B cell (primary cell): Measurements from ENCODE around the gene BUD13. TPM values are rescaled to one million over a fixed set of nuclear protein-coding genes. Genes with fewer than 3 reads are reported as not detected.

Source experiments
- ATAC-seq: fragments of 200-7000 bp; cut with Tn5 transposase; one replicate; pipeline ENCODE4 v1.10.0; 2021; ENCODE audit warnings: low read depth, mild to moderate bottlenecking, moderate number of reproducible peaks, moderate library complexity
- CTCF ChIA-PET: fragments of 350-600 bp; sonication (Branson Sonifier 250); formaldehyde crosslinking; loops from one replicate; lab custom pipeline; 2021; ENCODE audit warnings: antibody characterized with exemption, inconsistent platforms; lab: Charles Lee
- POLR2A ChIA-PET: fragments of 350-600 bp; sonication (Branson Sonifier 250); formaldehyde crosslinking; loops from one replicate; lab custom pipeline; 2021; ENCODE audit warnings: antibody characterized with exemption; lab: Charles Lee
- DNase-seq: peaks from one replicate; pipeline ENCODE4 v3.0.0; 2013
- H2AFZ ChIP-seq: 2 replicates; pipeline ENCODE4 v1.6.1; 2012; ENCODE audit warnings: mild to moderate bottlenecking, low read depth, low read length; ENCODE audit not compliant: insufficient read depth, poor library complexity, severe bottlenecking
- H3K27ac ChIP-seq, 2 donors: 1 replicate in 1 of 2; 2 replicates in 1 of 2; pipeline ENCODE4 v1.5.1; 2012 to 2013; ENCODE audit warnings: low read length in 2 of 2, mild to moderate bottlenecking in 2 of 2, moderate library complexity in 1 of 2
- H3K27me3 ChIP-seq, 4 experiments: fragments of 200-600 bp in 1 of 4; sonication (generic) in 1 of 4; replicated peaks in 1 of 4; 1 replicate in 2 of 4; 2 replicates in 2 of 4; pipeline versions ENCODE4 v1.6.1 to v1.7.0; 2013 to 2016; ENCODE audit warnings: low read length in 3 of 4, mild to moderate bottlenecking in 2 of 4, mixed read lengths in 1 of 4, moderate library complexity in 1 of 4; ENCODE audit not compliant: insufficient read depth in 4 of 4, control insufficient read depth in 3 of 4; ENCODE audit errors: control extremely low read depth in 1 of 4
- H3K36me3 ChIP-seq, 2 experiments: replicated peaks in 1 of 2; 1 replicate in 1 of 2; 2 replicates in 1 of 2; pipeline versions ENCODE4 v1.6.1 to v1.7.1; 2013; ENCODE audit warnings: low read length in 1 of 2; ENCODE audit not compliant: insufficient read depth in 2 of 2, control insufficient read depth in 1 of 2; ENCODE audit errors: control extremely low read depth in 1 of 2, extremely low read depth in 1 of 2
- H3K4me1 ChIP-seq, 2 donors: fragments of 200-600 bp in 1 of 2; sonication (generic) in 1 of 2; 1 replicate in 1 of 2; 2 replicates in 1 of 2; pipeline versions ENCODE4 v1.5.1 to v1.6.1; 2013 to 2017; ENCODE audit warnings: low read length in 2 of 2; ENCODE audit not compliant: control insufficient read depth in 2 of 2, insufficient read depth in 2 of 2
- H3K4me2 ChIP-seq: replicated peaks from 2 replicates; pipeline ENCODE3; 2012; ENCODE audit warnings: mild to moderate bottlenecking, low read depth, low read length; ENCODE audit not compliant: poor library complexity, severe bottlenecking
- H3K4me3 ChIP-seq, 5 experiments: fragments of 200-600 bp in 1 of 5; sonication (generic) in 1 of 5; 1 replicate in 3 of 5; 2 replicates in 2 of 5; pipeline versions ENCODE4 v1.5.1 to v1.7.0; 2011 to 2016; ENCODE audit warnings: low read length in 4 of 5, mild to moderate bottlenecking in 4 of 5, low read depth in 2 of 5, control low read depth in 1 of 5, moderate library complexity in 1 of 5; ENCODE audit not compliant: insufficient read depth in 1 of 5; ENCODE audit errors: control extremely low read depth in 1 of 5, extremely low read depth in 1 of 5
- H3K79me2 ChIP-seq: fragments of 200-600 bp; sonication (generic); one replicate; pipeline ENCODE4 v1.6.0; 2016; ENCODE audit warnings: low read length; ENCODE audit not compliant: control insufficient read depth, insufficient read depth
- H3K9ac ChIP-seq: fragments of 200-600 bp; sonication (generic); 2 replicates; pipeline ENCODE4 v1.6.1; 2017; ENCODE audit warnings: mild to moderate bottlenecking, low read length, moderate library complexity
- H3K9me3 ChIP-seq, 3 donors: one replicate each; pipeline versions ENCODE4 v1.6.1 to v1.7.1; 2013; ENCODE audit warnings: low read length in 2 of 3; ENCODE audit not compliant: control insufficient read depth in 2 of 3, insufficient read depth in 1 of 3; ENCODE audit errors: control extremely low read depth in 1 of 3
- H4K20me1 ChIP-seq: 2 replicates; pipeline ENCODE4 v1.6.0; 2012; ENCODE audit warnings: mild to moderate bottlenecking, low read length; ENCODE audit not compliant: insufficient read depth, control insufficient read depth, poor library complexity, severe bottlenecking
- H3K27ac Mint-ChIP-seq: one replicate; pipeline ENCODE4 v1.8.0; 2021; ENCODE audit warnings: mixed read lengths
- H3K27me3 Mint-ChIP-seq: one replicate; pipeline ENCODE4 v1.8.0; 2021; ENCODE audit warnings: mixed read lengths
- H3K4me1 Mint-ChIP-seq: one replicate; pipeline ENCODE4 v1.8.0; 2021; ENCODE audit warnings: mixed read lengths
- H3K4me3 Mint-ChIP-seq: one replicate; pipeline ENCODE4 v1.8.0; 2021; ENCODE audit warnings: mixed read lengths
- H3K9me3 Mint-ChIP-seq: one replicate; pipeline ENCODE4 v1.8.0; 2022; ENCODE audit warnings: mixed read lengths; ENCODE audit not compliant: insufficient read depth
- CTCF ChIP-seq: fragments of 200-600 bp; IDR thresholded peaks from one replicate; pipeline ENCODE4 v1.8.0; 2022; ENCODE audit warnings: antibody characterized with exemption, mild to moderate bottlenecking
- EZH2 ChIP-seq: IDR thresholded peaks from 2 replicates; pipeline ENCODE4 v1.6.1; 2012; ENCODE audit warnings: borderline replicate concordance, low read depth, mild to moderate bottlenecking, moderate library complexity, low read length; ENCODE audit not compliant: insufficient read depth, poor library complexity, severe bottlenecking
- WGBS: methylation state at CpG from one replicate; pipeline ENCODE4 v1.1.5; 2013; ENCODE audit warnings: missing lambda C conversion rate; ENCODE audit not compliant: insufficient coverage; 5-methylcytosine and 5-hydroxymethylcytosine counted together
- intact Hi-C: fragments of 100-400 bp; cut with micrococcal nuclease; formaldehyde crosslinking; loops from one replicate; pipeline ENCODE4 v1.10.0; 2022
- polyA plus RNA-seq: library from polyadenylated mRNA; depleted of rRNA; stranded (reverse); fragments of >200 nt; gene quantifications from 2 replicates; pipeline ENCODE4 v1.2.3, GENCODE V29; 2012
- total RNA-seq, 2 donors: library from RNA; stranded (reverse); fragments of 120-200 nt in 1 of 2; gene quantifications; 1 replicate in 1 of 2; 2 replicates in 1 of 2; pipeline versions ENCODE4 v1.2.3 to v1.2.4, GENCODE V29; 2013 to 2022

The BUD13 gene
- total and polyA plus RNA-seq, 2 donors (not counting 1 experiment from before 2014, with no cell fraction given), result 14.1 to 24.2 TPM

DNA sequence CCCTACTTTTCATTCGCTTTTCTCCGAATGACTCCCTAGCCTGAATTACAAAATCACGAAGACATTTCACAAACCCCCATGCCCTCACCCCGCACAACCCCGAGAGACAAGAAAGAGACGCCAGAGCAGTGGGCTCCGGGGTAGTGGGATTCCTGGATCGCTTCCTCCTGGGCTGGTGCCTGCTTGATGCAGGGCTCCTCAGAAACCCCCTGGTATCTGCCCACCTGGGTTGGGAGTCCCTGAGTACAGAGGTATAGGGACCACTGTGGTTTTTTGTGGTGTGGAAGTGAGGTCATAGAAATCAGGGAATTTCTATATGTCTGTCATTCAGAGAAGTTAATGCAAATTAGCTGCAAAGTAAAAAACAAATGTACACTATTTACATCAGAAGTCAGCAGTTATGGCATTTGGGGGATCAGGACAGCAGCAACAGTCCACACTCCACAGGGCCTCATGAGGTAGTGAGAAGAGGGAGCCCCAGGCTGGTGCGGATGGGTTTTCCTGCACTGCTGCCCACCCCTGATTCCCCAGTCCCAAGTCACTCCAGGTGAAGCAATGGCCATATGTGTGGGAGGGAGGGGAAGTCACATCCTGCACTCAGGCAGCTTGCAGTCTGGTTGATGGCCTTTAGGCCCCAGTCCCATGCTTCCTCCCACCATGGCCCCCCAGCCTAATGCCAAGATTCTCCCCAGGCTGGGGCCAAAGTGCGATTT is 39.6 kb downstream of the BUD13 start:
- Histone ChIP-seq H3K9ac (no peak overlapping the region), H3K4me3 (no peak overlapping the region), H3K27me3 (no peaks in the 10 kb centered on the region), H3K27ac (no peak overlapping the region), H3K79me2 (no peaks in the 10 kb centered on the region), H3K4me2 (peak overlapping the region; percentile 53), H3K4me1 (peaks cover 0 to 12% of the 10 kb centered on the region in 2 donors), H2AFZ (peak overlapping the region; percentile 30), H4K20me1 (no peaks in the 10 kb centered on the region), H3K9me3 (no peaks in the 10 kb centered on the region), H3K36me3 (peaks cover 0 to 1% of the 10 kb centered on the region in 2 experiments)
- Mint-ChIP-seq H3K9me3 (no peaks in the 10 kb centered on the region), H3K27ac (no peak overlapping the region), H3K4me1 (peaks cover 15% of the 10 kb centered on the region), H3K27me3 (no peaks in the 10 kb centered on the region), H3K4me3 (peak overlapping the region; percentile 62)
- ChIA-PET POLR2A (no interaction called here), CTCF (interaction anchor here (0.8 to 2.7 kb wide), 12 partner anchors 8 to 493 kb away, joined by 3 to 19 read pairs (median 5); no protein-coding TSS in a partner anchor)
- TF ChIP-seq EZH2 (no peak), CTCF (peak; percentile 44)
- no peak for ATAC-seq
- no peak for DNase-seq
- WGBS, result 68% methylated on average over 7 of the region's 10 CpGs
- intact Hi-C loops, result no loop called here
